Neural cell (in vitro differentiated cells): ENCODE data around the gene PTCH2. TPM values are rescaled to one million over a fixed set of nuclear protein-coding genes. Genes with fewer than 3 reads are reported as not detected.

Experiments
- H2AFZ ChIP-seq: fragments of 200-600, 300-800 bp; sonication (generic), shearing (Covaris generic); 2 replicates; pipeline ENCODE4 v1.6.0; 2014; ENCODE audit warnings: low read depth, mild to moderate bottlenecking, antibody characterized with exemption, low read length, moderate library complexity
- H3F3A ChIP-seq: fragments of 200-600 bp; shearing (Covaris generic); 2 replicates; pipeline ENCODE4 v1.6.1; 2016; ENCODE audit warnings: mild to moderate bottlenecking, moderate library complexity, mixed read lengths, antibody characterized with exemption, low read length; ENCODE audit not compliant: insufficient read depth, poor library complexity, severe bottlenecking
- H3K27ac ChIP-seq: fragments of 200-600, 300-800 bp; sonication (generic), shearing (Covaris generic); 2 replicates; pipeline ENCODE4 v1.5.1; 2014; ENCODE audit warnings: mild to moderate bottlenecking, low read length, moderate library complexity
- H3K27me3 ChIP-seq: fragments of 300-800, 200-600 bp; sonication (generic), shearing (Covaris generic); 2 replicates; pipeline ENCODE4 v1.6.0; 2014; ENCODE audit warnings: mild to moderate bottlenecking, low read depth, low read length, moderate library complexity; ENCODE audit not compliant: insufficient read depth
- H3K36me3 ChIP-seq: fragments of 300-800, 200-600 bp; sonication (generic), shearing (Covaris generic); 2 replicates; pipeline ENCODE4 v1.5.1; 2014; ENCODE audit warnings: mild to moderate bottlenecking, antibody characterized with exemption, low read length, moderate library complexity; ENCODE audit not compliant: insufficient read depth
- H3K4me2 ChIP-seq: fragments of 300-800, 200-600 bp; sonication (generic), shearing (Covaris generic); 2 replicates; pipeline ENCODE4 v1.6.0; 2014; ENCODE audit warnings: mild to moderate bottlenecking, low read length
- H3K4me3 ChIP-seq: fragments of 300-800, 200-600 bp; sonication (generic), shearing (Covaris generic); 2 replicates; pipeline ENCODE4 v1.5.1; 2014; ENCODE audit warnings: mild to moderate bottlenecking, low read length, moderate library complexity
- H3K79me2 ChIP-seq: fragments of 200-600 bp; shearing (Covaris generic); replicated peaks from 2 replicates; pipeline ENCODE4 v1.6.0; 2014; ENCODE audit warnings: mild to moderate bottlenecking, low read length, moderate library complexity; ENCODE audit not compliant: insufficient read depth
- H3K9ac ChIP-seq: fragments of 300-800, 200-600 bp; sonication (generic), shearing (Covaris generic); 2 replicates; pipeline ENCODE4 v1.6.1; 2016; ENCODE audit warnings: mild to moderate bottlenecking, low read length, mixed read lengths
- H3K9me2 ChIP-seq: fragments of 200-600 bp; shearing (Covaris generic); 2 replicates; pipeline ENCODE4 v1.6.1; 2016; ENCODE audit warnings: mild to moderate bottlenecking, low read length, mixed read lengths; ENCODE audit not compliant: insufficient read depth
- H3K9me3 ChIP-seq: fragments of 200-600, 300-800 bp; sonication (generic), shearing (Covaris generic); 2 replicates; pipeline ENCODE4 v1.6.1; 2016; ENCODE audit warnings: mild to moderate bottlenecking, mixed run types, low read length, moderate library complexity, mixed read lengths
- H4K20me1 ChIP-seq: fragments of 200-600 bp; shearing (Covaris generic); 2 replicates; pipeline ENCODE4 v1.6.1; 2016; ENCODE audit warnings: mild to moderate bottlenecking, mixed run types; ENCODE audit not compliant: insufficient read depth
- EP300 ChIP-seq: fragments of 450-650 bp; conservative IDR thresholded peaks from 2 replicates; pipeline ENCODE4 v1.6.1; 2014; ENCODE audit warnings: antibody characterized with exemption, mild to moderate bottlenecking, moderate library complexity; ENCODE audit not compliant: poor library complexity, severe bottlenecking
- EZH2 ChIP-seq: fragments of 200-600, 300-800 bp; shearing (Covaris generic), sonication (generic); IDR thresholded peaks from 2 replicates; pipeline ENCODE4 v1.6.1; 2014; ENCODE audit warnings: antibody characterized with exemption, low read length, borderline replicate concordance, mild to moderate bottlenecking; ENCODE audit not compliant: insufficient read depth, poor library complexity, severe bottlenecking
- MXI1 ChIP-seq: fragments of 450-650 bp; conservative IDR thresholded peaks from 2 replicates; pipeline ENCODE4 v1.6.1; 2014; ENCODE audit warnings: antibody characterized with exemption, mild to moderate bottlenecking; ENCODE audit not compliant: poor library complexity, severe bottlenecking
- POLR2AphosphoS5 ChIP-seq: IDR thresholded peaks from 2 replicates; pipeline ENCODE4 v1.6.1; 2012
- RAD21 ChIP-seq: fragments of 450-650 bp; conservative IDR thresholded peaks from 2 replicates; pipeline ENCODE4 v1.6.1; 2014; ENCODE audit warnings: antibody characterized with exemption, mild to moderate bottlenecking, moderate library complexity
- SMC3 ChIP-seq: fragments of 450-650 bp; conservative IDR thresholded peaks from 2 replicates; pipeline ENCODE4 v1.6.1; 2014; ENCODE audit warnings: antibody characterized with exemption, mild to moderate bottlenecking, moderate library complexity; ENCODE audit not compliant: poor library complexity
- TAF1 ChIP-seq: IDR thresholded peaks from 2 replicates; pipeline ENCODE4 v1.6.1; 2012; ENCODE audit warnings: low read depth
- polyA plus RNA-seq: library from polyadenylated mRNA; depleted of rRNA; stranded (reverse); fragments of >200 nt; gene quantifications from 2 replicates; pipeline ENCODE4 v1.2.3, GENCODE V29; 2014
- TF ChIP-seq, protein P1 (sequence below): fragments of 450-650 bp; IDR thresholded peaks from 2 replicates; pipeline ENCODE4 v1.5.1; 2014; ENCODE audit warnings: antibody characterized with exemption, mild to moderate bottlenecking, moderate library complexity; ENCODE audit not compliant: poor library complexity, severe bottlenecking
- TF ChIP-seq, protein P2 (sequence below): IDR thresholded peaks from 2 replicates; pipeline ENCODE4 v1.6.1; 2012; ENCODE audit warnings: borderline replicate concordance

PTCH2 gene
- polyA plus RNA-seq, 1 donor from 2014 or later = 1.3 TPM

DNA sequence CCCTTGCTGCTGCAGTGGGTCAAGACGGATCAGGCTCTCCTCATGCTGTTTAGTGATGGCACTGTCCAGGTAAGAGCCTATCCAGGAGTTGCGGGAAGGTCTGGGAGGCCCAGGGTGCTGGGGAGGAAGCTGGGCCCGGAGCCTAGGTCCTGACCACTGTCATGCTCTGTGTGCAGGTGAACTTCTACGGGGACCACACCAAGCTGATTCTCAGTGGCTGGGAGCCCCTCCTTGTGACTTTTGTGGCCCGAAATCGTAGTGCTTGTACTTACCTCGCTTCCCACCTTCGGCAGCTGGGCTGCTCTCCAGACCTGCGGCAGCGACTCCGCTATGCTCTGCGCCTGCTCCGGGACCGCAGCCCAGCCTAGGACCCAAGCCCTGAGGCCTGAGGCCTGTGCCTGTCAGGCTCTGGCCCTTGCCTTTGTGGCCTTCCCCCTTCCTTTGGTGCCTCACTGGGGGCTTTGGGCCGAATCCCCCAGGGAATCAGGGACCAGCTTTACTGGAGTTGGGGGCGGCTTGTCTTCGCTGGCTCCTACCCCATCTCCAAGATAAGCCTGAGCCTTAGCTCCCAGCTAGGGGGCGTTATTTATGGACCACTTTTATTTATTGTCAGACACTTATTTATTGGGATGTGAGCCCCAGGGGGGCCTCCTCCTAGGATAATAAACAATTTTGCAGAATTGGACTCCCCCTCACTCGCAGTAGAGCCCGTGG, 37.6 kb downstream of the PTCH2 start:
- H3K9me3 ChIP-seq = no peaks in the 10 kb centered on the region
- H3K4me2 ChIP-seq = no peak overlapping the region
- H4K20me1 ChIP-seq = no peaks in the 10 kb centered on the region
- no peak overlapping the region for H2AFZ ChIP-seq
- H3K27ac ChIP-seq = no peak overlapping the region
- no peak overlapping the region for H3K9ac ChIP-seq
- H3K79me2 ChIP-seq = no peaks in the 10 kb centered on the region
- no peaks in the 10 kb centered on the region for H3K27me3 ChIP-seq
- TF ChIP-seq POLR2AphosphoS5 = no peak
- no peaks in the 10 kb centered on the region for H3K36me3 ChIP-seq
- H3F3A ChIP-seq = no peaks in the 10 kb centered on the region
- H3K4me3 ChIP-seq = no peak overlapping the region
- H3K9me2 ChIP-seq = no peaks in the 10 kb centered on the region

GRCh38 chr1:44803312-44804095, 39.5 kb downstream of the PTCH2 start:
- Histone ChIP-seq H2AFZ (no peak overlapping the region), H3K4me3 (no peak overlapping the region), H3K9ac (no peak overlapping the region), H3K9me3 (no peaks in the 10 kb centered on the region), H3K27ac (no peak overlapping the region), H3K36me3 (no peaks in the 10 kb centered on the region), H3K27me3 (no peaks in the 10 kb centered on the region), H3K9me2 (no peaks in the 10 kb centered on the region), H3K79me2 (no peaks in the 10 kb centered on the region), H3K4me2 (no peak overlapping the region), H3F3A (no peaks in the 10 kb centered on the region), H4K20me1 (no peaks in the 10 kb centered on the region)
- no peak for TF ChIP-seq RAD21
- TF ChIP-seq TAF1 = no peak
- TF ChIP-seq, protein P1, sequence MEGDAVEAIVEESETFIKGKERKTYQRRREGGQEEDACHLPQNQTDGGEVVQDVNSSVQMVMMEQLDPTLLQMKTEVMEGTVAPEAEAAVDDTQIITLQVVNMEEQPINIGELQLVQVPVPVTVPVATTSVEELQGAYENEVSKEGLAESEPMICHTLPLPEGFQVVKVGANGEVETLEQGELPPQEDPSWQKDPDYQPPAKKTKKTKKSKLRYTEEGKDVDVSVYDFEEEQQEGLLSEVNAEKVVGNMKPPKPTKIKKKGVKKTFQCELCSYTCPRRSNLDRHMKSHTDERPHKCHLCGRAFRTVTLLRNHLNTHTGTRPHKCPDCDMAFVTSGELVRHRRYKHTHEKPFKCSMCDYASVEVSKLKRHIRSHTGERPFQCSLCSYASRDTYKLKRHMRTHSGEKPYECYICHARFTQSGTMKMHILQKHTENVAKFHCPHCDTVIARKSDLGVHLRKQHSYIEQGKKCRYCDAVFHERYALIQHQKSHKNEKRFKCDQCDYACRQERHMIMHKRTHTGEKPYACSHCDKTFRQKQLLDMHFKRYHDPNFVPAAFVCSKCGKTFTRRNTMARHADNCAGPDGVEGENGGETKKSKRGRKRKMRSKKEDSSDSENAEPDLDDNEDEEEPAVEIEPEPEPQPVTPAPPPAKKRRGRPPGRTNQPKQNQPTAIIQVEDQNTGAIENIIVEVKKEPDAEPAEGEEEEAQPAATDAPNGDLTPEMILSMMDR = no peak
- no peak for TF ChIP-seq SMC3
- no peak for TF ChIP-seq EZH2
- TF ChIP-seq, protein P2, sequence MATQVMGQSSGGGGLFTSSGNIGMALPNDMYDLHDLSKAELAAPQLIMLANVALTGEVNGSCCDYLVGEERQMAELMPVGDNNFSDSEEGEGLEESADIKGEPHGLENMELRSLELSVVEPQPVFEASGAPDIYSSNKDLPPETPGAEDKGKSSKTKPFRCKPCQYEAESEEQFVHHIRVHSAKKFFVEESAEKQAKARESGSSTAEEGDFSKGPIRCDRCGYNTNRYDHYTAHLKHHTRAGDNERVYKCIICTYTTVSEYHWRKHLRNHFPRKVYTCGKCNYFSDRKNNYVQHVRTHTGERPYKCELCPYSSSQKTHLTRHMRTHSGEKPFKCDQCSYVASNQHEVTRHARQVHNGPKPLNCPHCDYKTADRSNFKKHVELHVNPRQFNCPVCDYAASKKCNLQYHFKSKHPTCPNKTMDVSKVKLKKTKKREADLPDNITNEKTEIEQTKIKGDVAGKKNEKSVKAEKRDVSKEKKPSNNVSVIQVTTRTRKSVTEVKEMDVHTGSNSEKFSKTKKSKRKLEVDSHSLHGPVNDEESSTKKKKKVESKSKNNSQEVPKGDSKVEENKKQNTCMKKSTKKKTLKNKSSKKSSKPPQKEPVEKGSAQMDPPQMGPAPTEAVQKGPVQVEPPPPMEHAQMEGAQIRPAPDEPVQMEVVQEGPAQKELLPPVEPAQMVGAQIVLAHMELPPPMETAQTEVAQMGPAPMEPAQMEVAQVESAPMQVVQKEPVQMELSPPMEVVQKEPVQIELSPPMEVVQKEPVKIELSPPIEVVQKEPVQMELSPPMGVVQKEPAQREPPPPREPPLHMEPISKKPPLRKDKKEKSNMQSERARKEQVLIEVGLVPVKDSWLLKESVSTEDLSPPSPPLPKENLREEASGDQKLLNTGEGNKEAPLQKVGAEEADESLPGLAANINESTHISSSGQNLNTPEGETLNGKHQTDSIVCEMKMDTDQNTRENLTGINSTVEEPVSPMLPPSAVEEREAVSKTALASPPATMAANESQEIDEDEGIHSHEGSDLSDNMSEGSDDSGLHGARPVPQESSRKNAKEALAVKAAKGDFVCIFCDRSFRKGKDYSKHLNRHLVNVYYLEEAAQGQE = no peak
- no peak for TF ChIP-seq POLR2AphosphoS5
- no peak for TF ChIP-seq EP300
- no peak for TF ChIP-seq MXI1
